Amygdala (tissue), 56 donors: Measurements from ENCODE around the gene SCGB3A1.

Experiments
- DNase-seq, 56 donors: peaks; one replicate each; lab custom pipeline; 2025; lab: John Stamatoyannopoulos, UW

SCGB3A1 gene

GRCh38 chr5:180625791-180626660 is 34.7 kb upstream of the SCGB3A1 start:
- DNase-seq = no peak

GRCh38 chr5:180625125-180625790 is 34.0 kb upstream of the SCGB3A1 start:
- no peak for DNase-seq

DNA sequence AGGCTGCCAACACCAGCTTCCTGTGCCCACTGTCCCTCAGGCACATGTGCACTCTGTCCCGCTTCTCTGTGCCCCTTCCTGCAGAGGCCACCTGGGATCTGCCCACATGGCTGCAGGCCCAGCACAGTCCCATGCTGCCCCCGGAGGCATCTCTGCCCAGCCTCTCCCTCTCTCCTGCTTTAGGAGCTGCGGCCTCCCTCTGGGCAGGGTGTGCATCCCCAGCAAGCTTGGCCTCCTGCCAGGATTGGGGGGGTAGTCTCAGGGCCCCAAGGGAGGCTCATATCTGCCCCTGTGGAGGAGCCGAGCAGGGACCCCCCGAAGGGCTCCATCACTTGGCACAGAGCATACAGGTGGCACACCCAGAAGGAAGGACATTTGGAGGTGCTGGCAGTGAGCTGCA is 33.3 kb upstream of the SCGB3A1 start:
- DNase-seq = no peak

DNA sequence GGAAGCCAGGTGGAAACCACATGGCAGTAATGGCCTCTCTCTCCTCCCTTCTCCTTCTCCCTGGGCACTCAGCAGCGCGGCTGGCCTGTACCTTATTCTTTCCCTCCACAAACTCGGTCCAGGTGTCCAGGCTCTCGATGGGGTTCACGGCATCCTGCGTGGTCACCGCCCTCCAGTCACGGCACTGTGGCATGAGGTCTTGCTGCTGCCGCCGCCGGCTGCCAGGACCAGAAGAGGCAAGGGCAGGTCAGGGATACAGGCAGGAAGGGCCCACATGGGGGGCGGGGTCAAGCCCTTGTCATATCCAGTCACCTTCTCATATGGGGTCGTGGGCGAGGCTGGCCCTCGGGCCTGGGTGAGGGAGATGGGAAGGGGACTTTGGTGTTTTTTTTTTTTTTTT is 32.5 kb upstream of the SCGB3A1 start:
- no peak for DNase-seq

- DNase-seq = no peak
These were observed 32.1 kb upstream of the SCGB3A1 start for GRCh38 chr5:180623411-180623834.

DNA sequence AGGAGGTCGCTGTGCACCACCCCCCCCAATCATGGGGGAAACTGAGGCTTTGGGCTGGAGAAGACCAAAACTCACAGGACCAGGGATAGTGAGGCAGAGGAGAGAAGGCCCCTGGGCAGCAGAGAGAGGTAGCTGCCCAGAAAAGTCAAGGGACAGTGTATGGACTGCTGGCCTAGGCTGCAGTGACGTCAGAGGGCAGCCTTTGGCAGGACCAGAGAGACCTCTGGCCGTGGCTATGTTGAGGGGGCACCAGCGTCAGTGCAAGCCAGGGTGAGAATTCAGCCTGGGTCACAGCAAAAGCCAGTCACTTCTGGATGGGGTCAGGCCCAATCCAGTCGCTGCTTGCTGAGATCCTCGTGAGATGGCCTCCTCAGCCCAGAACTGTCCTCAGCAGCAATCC is 31.6 kb upstream of the SCGB3A1 start:
- no peak for DNase-seq

- no peak for DNase-seq
These were observed 30.0 kb upstream of the SCGB3A1 start for GRCh38 chr5:180621311-180621710.

GRCh38 chr5:180620014-180620413 is 28.7 kb upstream of the SCGB3A1 start:
- no peak for DNase-seq

DNA sequence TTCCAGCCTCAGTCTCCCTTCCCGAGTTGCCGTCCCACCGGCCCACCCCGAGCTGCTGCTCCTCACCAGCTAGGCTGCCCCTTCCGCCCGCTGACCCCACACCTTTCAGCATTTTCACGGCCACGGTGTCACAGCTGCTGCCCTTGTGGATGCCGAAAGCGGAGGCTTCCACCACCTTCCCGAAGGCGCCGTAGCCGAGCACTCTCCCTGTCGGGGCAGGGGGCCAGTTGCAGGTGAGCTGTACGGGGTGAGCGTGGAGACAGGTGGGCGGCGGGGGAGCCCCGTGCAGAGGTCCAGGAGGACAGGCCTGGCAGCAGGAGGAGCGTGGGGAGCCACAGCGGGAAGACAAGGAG is 28.2 kb upstream of the SCGB3A1 start:
- DNase-seq = no peak

DNA sequence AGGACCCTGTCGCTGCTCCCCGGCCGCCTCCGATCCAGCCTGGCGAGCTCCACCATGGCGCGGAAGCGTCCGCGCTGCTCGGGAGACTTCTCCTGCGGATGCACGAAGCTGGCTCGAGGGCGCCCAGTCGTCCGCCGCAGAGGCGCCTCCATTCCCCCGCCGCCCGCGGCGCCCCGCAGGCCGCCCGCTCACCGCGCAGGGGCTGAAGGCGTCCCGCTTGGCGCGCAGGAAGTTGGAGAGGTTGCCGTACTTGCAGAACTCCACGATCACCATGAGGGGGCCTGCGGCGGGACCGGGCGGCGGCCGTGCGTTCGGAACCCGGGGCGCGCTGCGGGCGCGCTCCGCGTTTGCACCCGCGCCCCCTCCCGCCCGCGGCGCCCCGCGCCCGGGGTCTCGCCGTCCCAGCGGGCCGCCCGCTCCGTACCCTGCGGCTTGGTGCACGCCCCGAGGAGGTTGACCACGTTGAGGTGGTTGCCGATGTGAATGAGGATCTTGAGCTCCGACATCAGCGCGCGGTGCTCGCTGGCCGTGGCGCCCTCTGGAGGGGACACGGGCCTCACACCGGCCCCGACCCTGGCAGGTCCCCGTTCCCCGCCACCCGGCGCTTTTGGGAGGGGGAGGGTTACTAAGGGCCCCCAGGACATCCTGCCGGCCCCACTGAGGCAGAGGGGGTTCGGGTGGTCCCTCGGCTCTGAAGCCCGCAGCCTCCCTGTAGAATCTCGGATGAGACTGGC is 27.7 kb upstream of the SCGB3A1 start:
- peak in 4 of 56 donors; percentile 2 to 20 (median 13) for DNase-seq

GRCh38 chr5:180618487-180618828 is 27.2 kb upstream of the SCGB3A1 start:
- DNase-seq = no peak

GRCh38 chr5:180613814-180614188 is 22.5 kb upstream of the SCGB3A1 start:
- no peak for DNase-seq

GRCh38 chr5:180613188-180613813 is 22.0 kb upstream of the SCGB3A1 start:
- DNase-seq = no peak

DNA sequence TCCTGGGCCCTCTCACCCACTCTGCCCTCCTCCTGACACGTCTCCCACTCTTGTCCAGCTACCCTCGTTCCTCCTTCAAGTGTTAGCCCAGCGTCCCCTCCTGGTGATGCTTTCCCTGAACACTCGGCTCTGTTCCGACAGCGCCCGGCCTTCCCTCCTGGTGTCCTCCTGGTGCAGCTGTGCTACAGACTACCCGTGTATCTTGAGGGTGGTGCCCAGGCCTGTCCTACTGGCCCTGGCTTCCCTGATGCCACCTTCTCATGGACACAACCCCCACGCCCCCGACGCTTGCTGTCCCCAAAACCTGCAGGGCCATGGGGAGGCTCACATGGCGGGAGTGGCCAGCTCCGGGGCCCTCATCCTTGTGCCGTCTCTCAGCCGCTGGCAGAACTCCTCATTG is 21.4 kb upstream of the SCGB3A1 start:
- no peak for DNase-seq

DNA sequence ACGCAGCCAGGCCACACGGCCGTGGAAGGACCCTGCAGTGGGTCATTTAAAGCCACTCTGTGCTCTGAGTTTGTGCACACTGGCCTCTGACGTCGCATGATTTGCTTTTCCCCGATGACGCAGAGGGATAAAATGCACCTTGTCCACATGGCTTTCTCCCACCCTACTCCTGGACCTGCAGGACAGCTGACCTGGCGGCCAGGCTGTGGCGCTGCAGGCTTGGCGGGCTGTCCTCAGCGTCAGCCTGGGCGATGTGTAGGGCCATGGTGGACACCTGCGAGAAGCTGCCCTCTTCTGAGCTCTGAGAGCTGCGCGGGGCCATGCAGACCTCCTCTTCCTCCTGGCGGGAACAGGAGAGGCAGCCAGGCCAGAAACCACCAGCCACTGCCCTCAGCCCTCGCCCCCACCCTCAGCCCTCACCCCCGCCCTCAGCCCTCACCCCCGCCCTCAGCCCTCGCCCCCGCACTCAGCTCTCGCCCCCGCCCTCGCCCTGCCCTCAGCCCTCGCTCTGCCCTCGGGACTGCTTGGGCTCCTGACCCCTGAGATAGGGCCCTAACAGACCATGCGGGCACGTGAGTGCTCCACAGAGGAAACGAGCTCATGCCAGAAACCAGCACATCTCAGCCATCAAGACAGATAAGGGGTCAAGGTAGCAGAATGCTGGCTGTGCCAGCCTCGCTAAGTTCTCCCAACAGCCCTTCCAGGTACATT is 20.0 kb upstream of the SCGB3A1 start:
- no peak for DNase-seq

DNA sequence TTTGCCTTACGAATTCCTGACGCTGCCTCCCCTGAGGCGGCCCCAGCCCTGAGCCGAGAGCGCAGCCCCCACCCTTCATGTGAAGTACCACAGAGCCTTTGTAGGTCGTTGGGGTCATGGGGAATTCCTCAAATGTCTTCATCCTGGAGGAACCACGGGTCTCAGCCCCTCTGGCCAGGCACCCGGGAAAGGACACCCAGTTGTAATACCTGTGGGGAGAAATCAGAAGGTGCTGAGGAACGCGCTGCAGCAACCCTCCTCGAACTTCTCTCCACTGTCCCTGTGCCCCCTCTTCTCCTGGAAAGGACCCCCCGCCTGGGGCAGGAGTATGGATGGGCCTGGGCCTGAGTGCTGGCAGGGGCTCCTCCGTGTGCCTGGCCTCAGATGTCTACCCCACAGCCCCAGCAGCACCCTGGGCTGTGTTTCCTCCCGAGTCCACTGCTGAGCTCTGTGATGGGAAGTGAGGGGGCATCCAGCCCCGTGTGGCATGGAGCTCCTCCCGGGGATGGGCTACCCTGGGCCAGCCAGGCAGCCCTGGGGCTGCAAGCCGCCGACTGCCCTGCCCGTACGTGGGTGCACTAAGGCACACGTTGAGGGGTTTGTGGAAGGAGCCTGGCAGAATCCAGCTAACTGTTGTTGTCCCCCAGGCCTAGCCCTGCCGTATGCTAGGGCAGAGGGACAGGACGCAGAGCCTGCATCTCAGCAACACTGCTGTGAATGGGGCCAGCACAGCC is 18.7 kb upstream of the SCGB3A1 start:
- no peak for DNase-seq

DNA sequence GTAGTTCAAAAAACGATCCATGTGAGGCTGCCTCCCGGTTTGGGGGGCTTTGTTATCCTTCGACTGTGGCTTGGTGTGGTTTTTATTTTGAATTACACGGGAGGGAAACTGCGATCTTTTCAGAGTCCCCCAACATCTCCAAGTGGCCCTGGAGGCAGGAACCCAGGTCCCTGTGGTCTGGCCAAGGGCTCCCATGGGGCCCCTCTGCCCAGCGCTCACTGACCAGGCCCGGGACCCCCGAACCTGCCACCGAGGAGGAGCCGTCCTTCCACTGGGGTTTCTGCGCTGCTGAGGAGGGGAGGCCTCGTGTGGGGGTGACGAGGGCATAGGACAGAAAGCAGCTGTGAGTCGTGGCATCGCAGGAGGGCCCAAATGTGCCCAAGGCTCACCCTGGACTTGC is 18.1 kb upstream of the SCGB3A1 start:
- DNase-seq = no peak

DNA sequence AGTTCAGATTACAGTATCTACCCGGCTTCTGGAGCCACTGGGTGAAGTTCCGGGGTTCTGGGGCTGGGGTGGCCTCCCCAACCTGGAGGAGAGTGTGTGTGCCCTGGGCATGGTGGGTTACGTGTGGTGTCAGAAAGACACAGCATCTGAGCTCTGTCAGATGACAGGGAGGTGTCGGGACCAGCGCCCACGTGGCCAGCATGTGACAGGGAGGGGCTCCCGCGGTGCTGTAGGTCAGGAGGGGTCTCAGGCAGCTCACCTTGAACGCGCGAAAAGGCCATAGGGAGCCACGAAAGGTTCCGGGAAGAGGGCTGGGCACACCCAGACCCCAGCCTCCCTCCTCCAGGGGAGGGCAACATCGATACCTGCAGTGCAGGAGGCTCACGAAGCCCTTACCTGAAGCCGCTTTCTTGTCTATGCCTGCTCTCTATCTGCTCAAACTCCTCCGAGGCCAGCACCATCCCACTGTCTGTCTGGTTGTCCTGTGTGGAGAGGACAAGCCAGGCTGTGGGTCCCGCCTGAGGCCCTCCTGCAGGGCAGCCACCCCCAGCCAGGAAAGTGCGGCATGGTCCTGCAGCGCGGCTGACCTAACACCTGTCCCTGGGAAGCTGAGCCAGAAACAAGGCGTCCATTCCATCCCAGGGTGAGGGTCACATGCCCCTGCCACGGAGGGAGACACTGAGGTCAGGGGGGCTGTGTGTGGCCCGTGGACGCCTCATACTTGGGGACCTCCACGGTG is 17.4 kb upstream of the SCGB3A1 start:
- DNase-seq = no peak
